MM.1S (cell line): Measurements from ENCODE around the gene SIL1.

Source experiments
- DNase-seq: peaks from one replicate; pipeline ENCODE4 v3.0.0-alpha.2; 2015
- H2AFZ ChIP-seq: fragments of 300-600 bp; sonication (generic); 2 replicates; pipeline ENCODE4 v1.6.0; 2016; ENCODE audit warnings: antibody characterized with exemption, low read length
- H3F3A ChIP-seq: fragments of 300-600 bp; sonication (generic); 2 replicates; pipeline ENCODE4 v1.6.1; 2016; ENCODE audit warnings: mild to moderate bottlenecking, antibody characterized with exemption, low read length, moderate library complexity, mixed read lengths; ENCODE audit not compliant: insufficient read depth
- H3K27ac ChIP-seq: fragments of 300-600 bp; sonication (generic); 2 replicates; pipeline ENCODE4 v1.5.1; 2016; ENCODE audit warnings: mild to moderate bottlenecking, low read length
- H3K27me3 ChIP-seq: fragments of 300-600 bp; sonication (generic); replicated peaks from 2 replicates; pipeline ENCODE4 v1.6.0; 2016; ENCODE audit warnings: low read length; ENCODE audit not compliant: insufficient read depth
- H3K36me3 ChIP-seq: fragments of 300-600 bp; sonication (generic); replicated peaks from 2 replicates; pipeline ENCODE4 v1.6.1; 2016; ENCODE audit warnings: mild to moderate bottlenecking, low read length, mixed read lengths; ENCODE audit not compliant: insufficient read depth
- H3K4me1 ChIP-seq: fragments of 300-600 bp; sonication (generic); 2 replicates; pipeline ENCODE4 v1.6.1; 2016; ENCODE audit warnings: low read length, mixed read lengths
- H3K4me2 ChIP-seq: fragments of 300-600 bp; sonication (generic); 2 replicates; pipeline ENCODE4 v1.6.0; 2016; ENCODE audit warnings: low read depth, low read length
- H3K4me3 ChIP-seq: fragments of 300-600 bp; sonication (generic); 2 replicates; pipeline ENCODE4 v1.5.1; 2016; ENCODE audit warnings: low read length, mixed read lengths
- H3K79me2 ChIP-seq: fragments of 300-600 bp; sonication (generic); 2 replicates; pipeline ENCODE4 v1.6.1; 2016; ENCODE audit warnings: mixed run types, low read length, mixed read lengths
- H3K9ac ChIP-seq: fragments of 300-600 bp; sonication (generic); 2 replicates; pipeline ENCODE4 v1.6.1; 2016; ENCODE audit warnings: low read length, mixed read lengths
- H3K9me2 ChIP-seq: fragments of 300-600 bp; sonication (generic); replicated peaks from 2 replicates; pipeline ENCODE4 v1.6.1; 2016; ENCODE audit warnings: mild to moderate bottlenecking, low read length, mixed read lengths; ENCODE audit not compliant: insufficient read depth
- H3K9me3 ChIP-seq: fragments of 300-600 bp; sonication (generic); replicated peaks from 2 replicates; pipeline ENCODE4 v1.6.1; 2016; ENCODE audit warnings: mild to moderate bottlenecking, low read length, mixed read lengths; ENCODE audit not compliant: insufficient read depth
- H4K20me1 ChIP-seq: fragments of 300-600 bp; sonication (generic); 2 replicates; pipeline ENCODE4 v1.6.1; 2016; ENCODE audit warnings: mild to moderate bottlenecking, low read length, moderate library complexity, mixed read lengths; ENCODE audit not compliant: insufficient read depth
- EZH2 ChIP-seq: fragments of 300-600 bp; sonication (generic); optimal IDR thresholded peaks from 2 replicates; pipeline ENCODE3; 2017; ENCODE audit warnings: low read depth, mild to moderate bottlenecking, antibody characterized with exemption, low read length, mixed read lengths
- EZH2phosphoT487 ChIP-seq: fragments of 300-600 bp; sonication (generic); IDR thresholded peaks from 2 replicates; pipeline ENCODE4 v1.6.1; 2018; ENCODE audit warnings: antibody characterized with exemption, low read length
- TF ChIP-seq, protein P1 (sequence below): fragments of 300-600 bp; sonication (generic); IDR thresholded peaks from 2 replicates; pipeline ENCODE4 v1.5.1; 2016; ENCODE audit warnings: antibody characterized with exemption, low read length, mixed read lengths

Gene SIL1

GRCh38 chr5:139157556-139157955 is 40.6 kb downstream of the SIL1 start:
- no peaks in the 10 kb centered on the region for H3K4me1 ChIP-seq
- H3K4me3 ChIP-seq: no peak overlapping the region
- no peak overlapping the region for H3K27ac ChIP-seq
- no peak overlapping the region for H2AFZ ChIP-seq
- no peak overlapping the region for H3K4me2 ChIP-seq
- H4K20me1 ChIP-seq: no peaks in the 10 kb centered on the region
- no peaks in the 10 kb centered on the region for H3F3A ChIP-seq
- no peak overlapping the region for H3K9ac ChIP-seq
- no peaks in the 10 kb centered on the region for H3K9me2 ChIP-seq
- TF ChIP-seq EZH2phosphoT487 (no peak), EZH2 (no peak)
- TF ChIP-seq, protein P1, sequence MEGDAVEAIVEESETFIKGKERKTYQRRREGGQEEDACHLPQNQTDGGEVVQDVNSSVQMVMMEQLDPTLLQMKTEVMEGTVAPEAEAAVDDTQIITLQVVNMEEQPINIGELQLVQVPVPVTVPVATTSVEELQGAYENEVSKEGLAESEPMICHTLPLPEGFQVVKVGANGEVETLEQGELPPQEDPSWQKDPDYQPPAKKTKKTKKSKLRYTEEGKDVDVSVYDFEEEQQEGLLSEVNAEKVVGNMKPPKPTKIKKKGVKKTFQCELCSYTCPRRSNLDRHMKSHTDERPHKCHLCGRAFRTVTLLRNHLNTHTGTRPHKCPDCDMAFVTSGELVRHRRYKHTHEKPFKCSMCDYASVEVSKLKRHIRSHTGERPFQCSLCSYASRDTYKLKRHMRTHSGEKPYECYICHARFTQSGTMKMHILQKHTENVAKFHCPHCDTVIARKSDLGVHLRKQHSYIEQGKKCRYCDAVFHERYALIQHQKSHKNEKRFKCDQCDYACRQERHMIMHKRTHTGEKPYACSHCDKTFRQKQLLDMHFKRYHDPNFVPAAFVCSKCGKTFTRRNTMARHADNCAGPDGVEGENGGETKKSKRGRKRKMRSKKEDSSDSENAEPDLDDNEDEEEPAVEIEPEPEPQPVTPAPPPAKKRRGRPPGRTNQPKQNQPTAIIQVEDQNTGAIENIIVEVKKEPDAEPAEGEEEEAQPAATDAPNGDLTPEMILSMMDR: no peak
- H3K27me3 ChIP-seq: no peaks in the 10 kb centered on the region
- H3K36me3 ChIP-seq: no peaks in the 10 kb centered on the region
- H3K9me3 ChIP-seq: no peaks in the 10 kb centered on the region
- no peak for DNase-seq
- no peaks in the 10 kb centered on the region for H3K79me2 ChIP-seq

DNA sequence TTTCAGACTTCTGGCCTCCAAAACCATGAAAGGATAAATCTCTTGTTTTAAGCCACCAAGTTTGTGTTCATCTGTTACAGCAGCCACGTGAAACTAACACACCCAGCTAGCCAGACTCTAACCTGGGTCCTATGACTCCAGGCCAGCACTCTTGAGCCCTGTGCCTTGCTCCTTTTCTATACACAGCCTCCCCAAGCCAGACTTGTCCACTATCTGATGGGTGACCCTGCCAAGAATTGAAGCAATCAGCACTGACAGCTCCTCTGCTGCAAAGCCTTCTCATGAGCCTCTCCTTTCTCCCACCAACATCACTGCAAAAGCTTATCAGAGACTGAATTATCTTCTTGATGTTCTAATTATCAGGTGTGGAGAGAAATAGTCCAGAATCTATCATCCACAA is 41.4 kb downstream of the SIL1 start:
- Histone ChIP-seq H3K4me2 (no peak overlapping the region), H3K4me1 (no peaks in the 10 kb centered on the region), H3F3A (no peaks in the 10 kb centered on the region), H3K9me2 (no peaks in the 10 kb centered on the region), H2AFZ (no peak overlapping the region), H3K4me3 (no peak overlapping the region), H3K9me3 (no peaks in the 10 kb centered on the region), H3K27me3 (no peaks in the 10 kb centered on the region), H3K27ac (no peak overlapping the region), H3K79me2 (no peaks in the 10 kb centered on the region), H3K9ac (no peak overlapping the region), H4K20me1 (no peaks in the 10 kb centered on the region), H3K36me3 (no peaks in the 10 kb centered on the region)
- TF ChIP-seq, protein P1: no peak
- TF ChIP-seq EZH2 (no peak), EZH2phosphoT487 (no peak)
- no peak for DNase-seq

DNA sequence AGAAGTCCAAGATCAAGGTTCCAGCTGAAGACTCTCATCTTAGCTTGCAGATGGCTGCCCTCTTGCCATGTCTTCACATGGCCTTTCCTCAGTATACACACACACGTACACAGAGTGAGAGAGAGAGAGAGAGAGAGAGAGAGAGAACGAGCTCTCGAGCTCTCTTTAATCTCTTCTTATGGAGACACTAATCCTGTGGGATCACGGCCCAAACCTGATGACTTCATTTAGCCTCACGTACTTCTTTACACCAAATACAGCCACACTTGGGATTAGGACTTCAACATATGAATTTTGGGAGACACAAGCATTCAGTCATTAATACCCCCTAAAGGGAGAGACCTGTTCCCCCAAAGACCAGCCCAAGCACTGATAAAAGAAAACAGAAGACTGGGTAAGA is 42.8 kb downstream of the SIL1 start:
- no peaks in the 10 kb centered on the region for H3K27me3 ChIP-seq
- no peak overlapping the region for H3K4me3 ChIP-seq
- no peaks in the 10 kb centered on the region for H3K79me2 ChIP-seq
- H3K4me1 ChIP-seq: no peaks in the 10 kb centered on the region
- H3K36me3 ChIP-seq: no peaks in the 10 kb centered on the region
- no peak for DNase-seq
- H2AFZ ChIP-seq: no peak overlapping the region
- no peaks in the 10 kb centered on the region for H3F3A ChIP-seq
- H3K9me3 ChIP-seq: no peaks in the 10 kb centered on the region
- H4K20me1 ChIP-seq: no peaks in the 10 kb centered on the region
- TF ChIP-seq EZH2phosphoT487 (no peak), EZH2 (no peak)
- TF ChIP-seq, protein P1: no peak
- no peak overlapping the region for H3K27ac ChIP-seq
- no peak overlapping the region for H3K4me2 ChIP-seq
- H3K9me2 ChIP-seq: no peaks in the 10 kb centered on the region
- no peak overlapping the region for H3K9ac ChIP-seq
